Activated CD8-positive, alpha-beta memory T cell treated with anti-CD3 and anti-CD28 coated beads, Interleukin-2, amount 10 ng/mL, durations not matched to agents 7 days and 5 days (primary cell): ENCODE results near the gene RETREG1. TPM values are rescaled to one million over a fixed set of nuclear protein-coding genes. Genes with fewer than 3 reads are reported as not detected.
"Not testable (repeated sequence)": the region's sequence is repeated elsewhere in the genome, so short reads cannot be mapped to it uniquely, and the experiment has no call there.

Source experiments
- ATAC-seq: fragments of 150-1000 bp; cut with Tn5 transposase; one replicate; pipeline ENCODE4 v1.10.0; 2021; ENCODE audit warnings: moderate library complexity
- CTCF ChIA-PET: fragments of 350-600 bp; sonication (Branson Sonifier 250); formaldehyde crosslinking; loops from one replicate; lab custom pipeline; 2021; ENCODE audit warnings: antibody characterized with exemption; lab: Charles Lee
- DNase-seq: peaks from one replicate; pipeline ENCODE4 v3.0.0-alpha.2; 2020
- H3K27ac Mint-ChIP-seq: one replicate; pipeline ENCODE4 v1.8.0; 2021; ENCODE audit warnings: mild to moderate bottlenecking, mixed read lengths
- H3K27me3 Mint-ChIP-seq: one replicate; pipeline ENCODE4 v1.8.0; 2021; ENCODE audit warnings: mixed read lengths
- H3K36me3 Mint-ChIP-seq: one replicate; pipeline ENCODE4 v1.8.0; 2021; ENCODE audit warnings: mild to moderate bottlenecking, mixed read lengths
- H3K4me1 Mint-ChIP-seq: one replicate; pipeline ENCODE4 v1.8.0; 2021; ENCODE audit warnings: mixed read lengths
- H3K4me3 Mint-ChIP-seq: one replicate; pipeline ENCODE4 v1.8.0; 2021; ENCODE audit warnings: mild to moderate bottlenecking, moderate library complexity, mixed read lengths
- H3K9me3 Mint-ChIP-seq: one replicate; pipeline ENCODE4 v1.8.0; 2022; ENCODE audit warnings: low read depth, mixed read lengths
- total RNA-seq, 2 experiments: library from RNA; stranded (reverse); gene quantifications; one replicate each; pipeline ENCODE4 v1.2.3, GENCODE V29; 2021

RETREG1 gene
- total RNA-seq, 2 experiments from 2014 or later = 18.1 to 30.3 TPM

- DNase-seq = no peak
- Mint-ChIP-seq H3K36me3 (no peaks in the 10 kb centered on the region), H3K4me1 (peaks cover 6% of the 10 kb centered on the region), H3K9me3 (no peaks in the 10 kb centered on the region), H3K4me3 (no peak overlapping the region), H3K27me3 (no peaks in the 10 kb centered on the region), H3K27ac (no peak overlapping the region)
- CTCF ChIA-PET = no interaction called here
- no peak for ATAC-seq
Measured at GRCh38 chr5:16642867-16643266, 26.1 kb upstream of the RETREG1 start.

GRCh38 chr5:16639206-16639605 lies 22.4 kb upstream of the RETREG1 start:
- DNase-seq (no peak), ATAC-seq (no peak)
- H3K4me1 Mint-ChIP-seq = peaks cover 1% of the 10 kb centered on the region
- H3K36me3 Mint-ChIP-seq = no peaks in the 10 kb centered on the region
- no peaks in the 10 kb centered on the region for H3K9me3 Mint-ChIP-seq
- no peak overlapping the region for H3K27ac Mint-ChIP-seq
- H3K4me3 Mint-ChIP-seq = no peak overlapping the region
- H3K27me3 Mint-ChIP-seq = no peaks in the 10 kb centered on the region
- CTCF ChIA-PET = interaction anchor here (1.6 kb wide), 1 partner anchor 12 kb away, joined by 5 read pairs; no protein-coding TSS in a partner anchor

- no peak for DNase-seq
- no peaks in the 10 kb centered on the region for H3K9me3 Mint-ChIP-seq
- no peaks in the 10 kb centered on the region for H3K27me3 Mint-ChIP-seq
- H3K4me1 Mint-ChIP-seq = peaks cover 29% of the 10 kb centered on the region
- ATAC-seq = no peak
- CTCF ChIA-PET = no interaction called here
- peak overlapping the region; percentile 13 for H3K27ac Mint-ChIP-seq
- no peak overlapping the region for H3K4me3 Mint-ChIP-seq
- peaks cover 2% of the 10 kb centered on the region for H3K36me3 Mint-ChIP-seq
Measured at GRCh38 chr5:16628376-16628775, 11.6 kb upstream of the RETREG1 start.

- no peaks in the 10 kb centered on the region for H3K27me3 Mint-ChIP-seq
- H3K4me3 Mint-ChIP-seq = no peak overlapping the region
- H3K36me3 Mint-ChIP-seq = peaks cover 2% of the 10 kb centered on the region
- peak; percentile 82 for ATAC-seq
- peaks cover 29% of the 10 kb centered on the region for H3K4me1 Mint-ChIP-seq
- CTCF ChIA-PET = interaction anchor here (1.1 to 3.2 kb wide), 3 partner anchors 10 to 39 kb away, joined by 4 to 23 read pairs (median 5); partner anchors contain the start of gene RETREG1
- no peaks in the 10 kb centered on the region for H3K9me3 Mint-ChIP-seq
- H3K27ac Mint-ChIP-seq = peak overlapping the region; percentile 85
- DNase-seq = peak; percentile 71
Measured at GRCh38 chr5:16626696-16627264, 10.0 kb upstream of the RETREG1 start.

- H3K4me3 Mint-ChIP-seq = no peak overlapping the region
- no peaks in the 10 kb centered on the region for H3K27me3 Mint-ChIP-seq
- CTCF ChIA-PET = interaction anchor here (1.5 to 3.2 kb wide), 2 partner anchors 8 to 10 kb away, joined by 4 to 23 read pairs; partner anchors contain the start of gene RETREG1
- no peak overlapping the region for H3K27ac Mint-ChIP-seq
- ATAC-seq (no peak), DNase-seq (no peak)
- H3K4me1 Mint-ChIP-seq = peaks cover 29% of the 10 kb centered on the region
- H3K36me3 Mint-ChIP-seq = no peaks in the 10 kb centered on the region
- H3K9me3 Mint-ChIP-seq = no peaks in the 10 kb centered on the region
Measured at GRCh38 chr5:16625096-16625495, 8.3 kb upstream of the RETREG1 start.

- Mint-ChIP-seq H3K27ac (no peak overlapping the region), H3K4me3 (no peak overlapping the region), H3K36me3 (peaks cover 3% of the 10 kb centered on the region), H3K9me3 (no peaks in the 10 kb centered on the region), H3K4me1 (peaks cover 17% of the 10 kb centered on the region), H3K27me3 (no peaks in the 10 kb centered on the region)
- CTCF ChIA-PET = no interaction called here
- DNase-seq = no peak
- no peak for ATAC-seq
Measured at GRCh38 chr5:16619136-16619535, 2.3 kb upstream of the RETREG1 start.

GRCh38 chr5:16618138-16618897 lies 1.5 kb upstream of the RETREG1 start:
- peaks cover 23% of the 10 kb centered on the region for H3K4me1 Mint-ChIP-seq
- H3K27me3 Mint-ChIP-seq = no peaks in the 10 kb centered on the region
- ATAC-seq (no peak), DNase-seq (no peak)
- H3K9me3 Mint-ChIP-seq = no peaks in the 10 kb centered on the region
- no peak overlapping the region for H3K27ac Mint-ChIP-seq
- peaks cover 3% of the 10 kb centered on the region for H3K36me3 Mint-ChIP-seq
- CTCF ChIA-PET = interaction anchor here (0.8 to 2.2 kb wide), 3 partner anchors 8 to 48 kb away, joined by 3 to 23 read pairs (median 4); no protein-coding TSS in a partner anchor
- H3K4me3 Mint-ChIP-seq = no peak overlapping the region

GRCh38 chr5:16617274-16617968 lies 624 bp upstream of the RETREG1 start:
- Mint-ChIP-seq H3K9me3 (no peaks in the 10 kb centered on the region), H3K27me3 (no peaks in the 10 kb centered on the region), H3K36me3 (peaks cover 7% of the 10 kb centered on the region), H3K27ac (no peak overlapping the region), H3K4me1 (peaks cover 30% of the 10 kb centered on the region), H3K4me3 (no peak overlapping the region)
- CTCF ChIA-PET = interaction anchor here (0.8 to 2.3 kb wide), 4 partner anchors 9 to 49 kb away, joined by 3 to 23 read pairs (median 6); no protein-coding TSS in a partner anchor
- ATAC-seq = peak; percentile 21
- peak; percentile 71 for DNase-seq

- peaks cover 40% of the 10 kb centered on the region for H3K4me1 Mint-ChIP-seq
Measured at GRCh38 chr5:16615741-16616535, 859 bp downstream of the RETREG1 start.

GRCh38 chr5:16612007-16612406 lies 4.8 kb downstream of the RETREG1 start:
- Mint-ChIP-seq H3K9me3 (no peaks in the 10 kb centered on the region), H3K27ac (no peak overlapping the region), H3K36me3 (peaks cover 21% of the 10 kb centered on the region), H3K4me3 (no peak overlapping the region), H3K27me3 (no peaks in the 10 kb centered on the region), H3K4me1 (peaks cover 40% of the 10 kb centered on the region)
- CTCF ChIA-PET = interaction anchor here (1.4 kb wide), 1 partner anchor 55 kb away, joined by 3 read pairs; no protein-coding TSS in a partner anchor
- DNase-seq = no peak
- no peak for ATAC-seq

More at GRCh38 chr5:16615741-16616535, 859 bp downstream of the RETREG1 start:
- no peak for ATAC-seq
- no peaks in the 10 kb centered on the region for H3K27me3 Mint-ChIP-seq
- H3K36me3 Mint-ChIP-seq = peaks cover 18% of the 10 kb centered on the region
- CTCF ChIA-PET = interaction anchor here (0.8 to 2.3 kb wide), 5 partner anchors 10 to 145 kb away, joined by 3 to 23 read pairs (median 4); no protein-coding TSS in a partner anchor
- no peaks in the 10 kb centered on the region for H3K9me3 Mint-ChIP-seq
- peak overlapping the region; percentile 93 for H3K4me3 Mint-ChIP-seq
- H3K27ac Mint-ChIP-seq = peak overlapping the region; percentile 84
- DNase-seq = no peak

GRCh38 chr5:16610896-16611295 lies 5.9 kb downstream of the RETREG1 start:
- Mint-ChIP-seq H3K36me3 (peaks cover 29% of the 10 kb centered on the region), H3K4me1 (peaks cover 36% of the 10 kb centered on the region)
- not testable (repeated sequence) for DNase-seq, H3K9me3 Mint-ChIP-seq, H3K27me3 Mint-ChIP-seq, H3K27ac Mint-ChIP-seq, H3K4me3 Mint-ChIP-seq, ATAC-seq
- CTCF ChIA-PET = interaction anchor here (1.4 kb wide), 1 partner anchor 56 kb away, joined by 3 read pairs; no protein-coding TSS in a partner anchor

- no peaks in the 10 kb centered on the region for H3K9me3 Mint-ChIP-seq
- no peak for DNase-seq
- H3K4me1 Mint-ChIP-seq = peaks cover 30% of the 10 kb centered on the region
- CTCF ChIA-PET = interaction anchor here (1.2 kb wide), 1 partner anchor 24 kb away, joined by 3 read pairs; no protein-coding TSS in a partner anchor
- H3K27me3 Mint-ChIP-seq = no peaks in the 10 kb centered on the region
- ATAC-seq = no peak
- no peak overlapping the region for H3K4me3 Mint-ChIP-seq
- peaks cover 27% of the 10 kb centered on the region for H3K36me3 Mint-ChIP-seq
- H3K27ac Mint-ChIP-seq = no peak overlapping the region
Measured at GRCh38 chr5:16609412-16609811, 7.4 kb downstream of the RETREG1 start.
